ENCODE results near the gene CEP20. TPM values are rescaled to one million over a fixed set of nuclear protein-coding genes. Genes with fewer than 3 reads are reported as not detected.
A peak's percentile ranks its signal among the peaks of the same experiment; 100 is the strongest.
"Not testable (repeated sequence)": the region's sequence is repeated elsewhere in the genome, so short reads cannot be mapped to it uniquely, and the experiment has no call there.

The CEP20 gene
- total RNA-seq, 1 donor: 48.9 TPM

- Histone ChIP-seq H3K4me1 (ENCODE audit: insufficient read depth, low read length) (peaks cover 7% of the 10 kb centered on the region), H3K79me2 (ENCODE audit: insufficient read depth, low read length) (no peaks in the 10 kb centered on the region), H3K4me3 (ENCODE audit: insufficient read depth, low read length) (no peak overlapping the region), H3K36me3 (ENCODE audit: insufficient read depth, low read length) (no peaks in the 10 kb centered on the region), H2AFZ (ENCODE audit: low read length) (no peak overlapping the region), H3K27ac (ENCODE audit: low read depth, low read length) (no peak overlapping the region), H3K9me3 (ENCODE audit: low read depth, low read length) (no peaks in the 10 kb centered on the region), H4K20me1 (ENCODE audit: insufficient read depth, low read length) (no peaks in the 10 kb centered on the region), H3K27me3 (ENCODE audit: insufficient read depth, low read length) (peaks cover 48% of the 10 kb centered on the region), H3K4me2 (ENCODE audit: insufficient read depth, low read length) (no peak overlapping the region)
- peak; percentile 58 for DNase-seq (ENCODE audit: insufficient read length, low spot score, missing footprints)
- TF ChIP-seq CTCF (IDR thresholded peaks at IDR 0.05; ENCODE audit: extremely low read depth, low read depth, low read length): no peak
These were observed 34.3 kb downstream of the CEP20 start for GRCh38 chr16:15854061-15854460.

- no peak for TF ChIP-seq CTCF (IDR thresholded peaks at IDR 0.05; ENCODE audit: extremely low read depth, low read depth, low read length)
- Histone ChIP-seq H3K4me1 (ENCODE audit: insufficient read depth, low read length) (peaks cover 7% of the 10 kb centered on the region), H3K4me2 (ENCODE audit: insufficient read depth, low read length) (no peak overlapping the region), H3K9me3 (ENCODE audit: low read depth, low read length) (no peaks in the 10 kb centered on the region), H4K20me1 (ENCODE audit: insufficient read depth, low read length) (no peaks in the 10 kb centered on the region), H3K27me3 (ENCODE audit: insufficient read depth, low read length) (peaks cover 55% of the 10 kb centered on the region), H3K27ac (ENCODE audit: low read depth, low read length) (no peak overlapping the region), H3K36me3 (ENCODE audit: insufficient read depth, low read length) (no peaks in the 10 kb centered on the region), H3K79me2 (ENCODE audit: insufficient read depth, low read length) (no peaks in the 10 kb centered on the region), H3K4me3 (ENCODE audit: insufficient read depth, low read length) (no peak overlapping the region), H2AFZ (ENCODE audit: low read length) (no peak overlapping the region)
- peak; percentile 11 for DNase-seq (ENCODE audit: insufficient read length, low spot score, missing footprints)
These were observed 35.4 kb downstream of the CEP20 start for GRCh38 chr16:15853021-15853420.

GRCh38 chr16:15850555-15850954 lies 37.8 kb downstream of the CEP20 start:
- not testable (repeated sequence) for H3K79me2 ChIP-seq (ENCODE audit: insufficient read depth, low read length); H3K4me2 ChIP-seq (ENCODE audit: insufficient read depth, low read length); H4K20me1 ChIP-seq (ENCODE audit: insufficient read depth, low read length); H3K27ac ChIP-seq (ENCODE audit: low read depth, low read length); H3K36me3 ChIP-seq (ENCODE audit: insufficient read depth, low read length); H3K9me3 ChIP-seq (ENCODE audit: low read depth, low read length); DNase-seq (ENCODE audit: insufficient read length, low spot score, missing footprints); H2AFZ ChIP-seq (ENCODE audit: low read length); H3K4me1 ChIP-seq (ENCODE audit: insufficient read depth, low read length); H3K4me3 ChIP-seq (ENCODE audit: insufficient read depth, low read length)
- peaks cover 46% of the 10 kb centered on the region for H3K27me3 ChIP-seq (ENCODE audit: insufficient read depth, low read length)

- Histone ChIP-seq H3K79me2 (ENCODE audit: insufficient read depth, low read length) (no peaks in the 10 kb centered on the region), H2AFZ (ENCODE audit: low read length) (no peak overlapping the region), H3K27me3 (ENCODE audit: insufficient read depth, low read length) (peaks cover 35% of the 10 kb centered on the region), H3K4me2 (ENCODE audit: insufficient read depth, low read length) (no peak overlapping the region), H3K4me1 (ENCODE audit: insufficient read depth, low read length) (no peaks in the 10 kb centered on the region), H3K27ac (ENCODE audit: low read depth, low read length) (no peak overlapping the region), H4K20me1 (ENCODE audit: insufficient read depth, low read length) (no peaks in the 10 kb centered on the region), H3K4me3 (ENCODE audit: insufficient read depth, low read length) (no peak overlapping the region), H3K9me3 (ENCODE audit: low read depth, low read length) (no peaks in the 10 kb centered on the region), H3K36me3 (ENCODE audit: insufficient read depth, low read length) (no peaks in the 10 kb centered on the region)
- TF ChIP-seq CTCF (IDR thresholded peaks at IDR 0.05; ENCODE audit: extremely low read depth, low read depth, low read length): no peak
- no peak for DNase-seq (ENCODE audit: insufficient read length, low spot score, missing footprints)
These were observed 39.0 kb downstream of the CEP20 start for GRCh38 chr16:15849209-15849981.
